ENCODE results near the gene ZNF414. TPM values are rescaled to one million over a fixed set of nuclear protein-coding genes. Genes with fewer than 3 reads are reported as not detected.

The ZNF414 gene
- total and polyA plus RNA-seq, 2 experiments from 2014 or later: 50.7 to 64.2 TPM

GRCh38 chr19:8500158-8500557, 13.8 kb downstream of the ZNF414 start:
- Histone ChIP-seq H3K4me1 (ENCODE audit: low read depth) (peaks cover 6% of the 10 kb centered on the region), H3K36me3 (no peaks in the 10 kb centered on the region), H3K27me3 (no peaks in the 10 kb centered on the region), H3K4me3 (no peak overlapping the region), H3K27ac (no peak overlapping the region), H3K9me3 (ENCODE audit: low read depth) (no peaks in the 10 kb centered on the region)
- TF ChIP-seq CTCF (IDR thresholded peaks at IDR 0.05; ENCODE audit: low read depth, low read length): no peak
- peak in 1 of 2 donors; percentile 29 for DNase-seq (ENCODE audit: low read depth in 1 of 2, low spot score in 1 of 2)

- Histone ChIP-seq H3K27ac (no peak overlapping the region), H3K27me3 (no peaks in the 10 kb centered on the region), H3K4me1 (ENCODE audit: low read depth) (peaks cover 6% of the 10 kb centered on the region), H3K9me3 (ENCODE audit: low read depth) (no peaks in the 10 kb centered on the region), H3K36me3 (no peaks in the 10 kb centered on the region), H3K4me3 (no peak overlapping the region)
- DNase-seq (ENCODE audit: low read depth in 1 of 2, low spot score in 1 of 2): no peak
- no peak for TF ChIP-seq CTCF (IDR thresholded peaks at IDR 0.05; ENCODE audit: low read depth, low read length)
Observed at GRCh38 chr19:8499048-8499833, 14.7 kb downstream of the ZNF414 start.

- no peak for TF ChIP-seq CTCF (IDR thresholded peaks at IDR 0.05; ENCODE audit: low read depth, low read length)
- H3K27me3 ChIP-seq: no peaks in the 10 kb centered on the region
- no peaks in the 10 kb centered on the region for H3K36me3 ChIP-seq
- DNase-seq (ENCODE audit: low read depth in 1 of 2, low spot score in 1 of 2): no peak
- H3K4me1 ChIP-seq (ENCODE audit: low read depth): peaks cover 6% of the 10 kb centered on the region
- no peaks in the 10 kb centered on the region for H3K9me3 ChIP-seq (ENCODE audit: low read depth)
- no peak overlapping the region for H3K4me3 ChIP-seq
- no peak overlapping the region for H3K27ac ChIP-seq
Observed at GRCh38 chr19:8498295-8498694, 15.7 kb downstream of the ZNF414 start.

GRCh38 chr19:8494158-8494557, 19.8 kb downstream of the ZNF414 start:
- H3K4me3 ChIP-seq: no peak overlapping the region
- peak in 1 of 2 donors; percentile 17 for DNase-seq (ENCODE audit: low read depth in 1 of 2, low spot score in 1 of 2)
- H3K36me3 ChIP-seq: no peaks in the 10 kb centered on the region
- H3K27me3 ChIP-seq: no peaks in the 10 kb centered on the region
- H3K4me1 ChIP-seq (ENCODE audit: low read depth): no peaks in the 10 kb centered on the region
- TF ChIP-seq CTCF (IDR thresholded peaks at IDR 0.05; ENCODE audit: low read depth, low read length): no peak
- no peak overlapping the region for H3K27ac ChIP-seq
- H3K9me3 ChIP-seq (ENCODE audit: low read depth): no peaks in the 10 kb centered on the region

- Histone ChIP-seq H3K4me3 (no peak overlapping the region), H3K27ac (no peak overlapping the region), H3K4me1 (ENCODE audit: low read depth) (no peaks in the 10 kb centered on the region), H3K27me3 (no peaks in the 10 kb centered on the region), H3K9me3 (ENCODE audit: low read depth) (no peaks in the 10 kb centered on the region), H3K36me3 (peaks cover 24% of the 10 kb centered on the region)
- DNase-seq (ENCODE audit: low read depth in 1 of 2, low spot score in 1 of 2): no peak
- no peak for TF ChIP-seq CTCF (IDR thresholded peaks at IDR 0.05; ENCODE audit: low read depth, low read length)
Observed at GRCh38 chr19:8491574-8491973, 22.4 kb downstream of the ZNF414 start.
